Measurements from ENCODE around the gene SEMA6B. TPM values are rescaled to one million over a fixed set of nuclear protein-coding genes. Genes with fewer than 3 reads are reported as not detected.

SEMA6B gene
- total RNA-seq, 1 experiment from 2014 or later: 5.7 TPM

GRCh38 chr19:4556597-4557127, 2.8 kb downstream of the SEMA6B start:
- POLR2A ChIA-PET: no interaction called here
- ATAC-seq: peak; percentile 81

DNA sequence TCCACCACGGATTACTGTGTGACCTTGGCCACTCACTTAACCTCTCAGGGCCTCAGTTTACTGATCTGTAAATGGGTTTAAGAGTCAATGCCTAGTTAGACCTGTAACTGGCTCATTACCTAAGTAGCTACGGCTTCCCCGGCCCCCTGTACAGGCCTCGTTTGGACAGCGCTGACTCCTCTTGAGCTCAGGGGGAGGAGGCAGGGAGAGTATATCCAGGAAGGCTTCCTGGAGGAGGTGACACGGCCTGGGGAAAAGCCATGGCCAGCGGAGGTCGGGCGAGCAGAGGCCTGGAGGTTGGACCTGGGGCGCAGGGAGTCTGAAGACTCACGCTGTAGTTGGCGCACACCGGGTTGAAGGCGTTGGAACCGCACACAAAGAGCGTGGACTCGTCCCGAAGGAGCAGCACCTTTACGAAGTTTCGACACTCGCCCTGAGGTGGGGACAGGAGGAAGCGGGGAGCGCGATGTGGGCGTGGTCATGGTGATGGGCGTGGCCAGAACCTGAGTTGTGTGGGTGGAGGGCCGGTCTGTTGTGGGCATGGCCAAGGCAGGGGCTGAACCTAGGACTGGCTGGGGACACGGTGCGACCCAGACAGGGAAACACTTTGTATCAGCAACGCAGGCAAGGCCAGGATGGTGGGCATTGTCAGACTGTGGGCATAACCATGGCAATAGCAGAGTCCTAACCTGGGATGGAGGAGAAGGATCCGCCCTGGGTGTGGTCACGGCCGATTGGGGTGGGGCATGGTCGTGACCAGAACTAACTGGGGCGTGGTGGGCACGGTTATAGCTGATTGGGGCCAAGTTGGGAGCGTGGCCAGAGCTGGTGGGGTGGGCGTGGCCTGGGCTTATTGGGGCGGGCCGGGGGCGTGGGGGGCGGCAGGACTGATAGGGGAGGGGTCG, 3.6 kb downstream of the SEMA6B start:
- Histone ChIP-seq H3K27ac (ENCODE audit: low read length) (no peak overlapping the region), H3K27me3 (ENCODE audit: control insufficient read depth, insufficient read depth, low read length) (no peaks in the 10 kb centered on the region), H3K36me3 (ENCODE audit: control insufficient read depth, insufficient read depth, low read length) (no peaks in the 10 kb centered on the region), H3K9me3 (ENCODE audit: control insufficient read depth, insufficient read depth, low read depth, low read length) (no peaks in the 10 kb centered on the region), H3K4me3 (ENCODE audit: low read depth in 2 of 2, low read length in 2 of 2) (peak overlapping the region in 1 of 2 experiments; percentile 23; a peak in 2 of 4 replicates), H3K4me1 (ENCODE audit: control insufficient read depth, insufficient read depth, low read length) (no peaks in the 10 kb centered on the region; the same call in 1 of the 2 replicates)
- in situ Hi-C loops (cut with HindIII; ENCODE audit: low pct_unique_long_range_greater_than_20kb, low sequenced_read_pairs) (no loop called here), intact Hi-C loops (cut with micrococcal nuclease; ENCODE audit: unreplicated experiment) (no loop called here)
- no peak for DNase-seq (ENCODE audit: low read depth, low spot score)
- no TSS peak for BruUV-seq (replicated peaks)
- TF ChIP-seq POLR2AphosphoS5 (IDR thresholded peaks at IDR 0.05; ENCODE audit: low read depth, low read length) (no peak), CTCF (IDR thresholded peaks at IDR 0.05) (no peak), SIN3A (IDR thresholded peaks at IDR 0.05; ENCODE audit: borderline replicate concordance, insufficient read depth, low read depth, low read length) (no peak)
- TF ChIP-seq, protein P1, sequence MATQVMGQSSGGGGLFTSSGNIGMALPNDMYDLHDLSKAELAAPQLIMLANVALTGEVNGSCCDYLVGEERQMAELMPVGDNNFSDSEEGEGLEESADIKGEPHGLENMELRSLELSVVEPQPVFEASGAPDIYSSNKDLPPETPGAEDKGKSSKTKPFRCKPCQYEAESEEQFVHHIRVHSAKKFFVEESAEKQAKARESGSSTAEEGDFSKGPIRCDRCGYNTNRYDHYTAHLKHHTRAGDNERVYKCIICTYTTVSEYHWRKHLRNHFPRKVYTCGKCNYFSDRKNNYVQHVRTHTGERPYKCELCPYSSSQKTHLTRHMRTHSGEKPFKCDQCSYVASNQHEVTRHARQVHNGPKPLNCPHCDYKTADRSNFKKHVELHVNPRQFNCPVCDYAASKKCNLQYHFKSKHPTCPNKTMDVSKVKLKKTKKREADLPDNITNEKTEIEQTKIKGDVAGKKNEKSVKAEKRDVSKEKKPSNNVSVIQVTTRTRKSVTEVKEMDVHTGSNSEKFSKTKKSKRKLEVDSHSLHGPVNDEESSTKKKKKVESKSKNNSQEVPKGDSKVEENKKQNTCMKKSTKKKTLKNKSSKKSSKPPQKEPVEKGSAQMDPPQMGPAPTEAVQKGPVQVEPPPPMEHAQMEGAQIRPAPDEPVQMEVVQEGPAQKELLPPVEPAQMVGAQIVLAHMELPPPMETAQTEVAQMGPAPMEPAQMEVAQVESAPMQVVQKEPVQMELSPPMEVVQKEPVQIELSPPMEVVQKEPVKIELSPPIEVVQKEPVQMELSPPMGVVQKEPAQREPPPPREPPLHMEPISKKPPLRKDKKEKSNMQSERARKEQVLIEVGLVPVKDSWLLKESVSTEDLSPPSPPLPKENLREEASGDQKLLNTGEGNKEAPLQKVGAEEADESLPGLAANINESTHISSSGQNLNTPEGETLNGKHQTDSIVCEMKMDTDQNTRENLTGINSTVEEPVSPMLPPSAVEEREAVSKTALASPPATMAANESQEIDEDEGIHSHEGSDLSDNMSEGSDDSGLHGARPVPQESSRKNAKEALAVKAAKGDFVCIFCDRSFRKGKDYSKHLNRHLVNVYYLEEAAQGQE (IDR thresholded peaks at IDR 0.05; ENCODE audit: insufficient read depth in 1 of 2, low read depth in 2 of 2, low read length in 1 of 2): no peak
- CTCF ChIA-PET: interaction anchor here (0.6 to 1.0 kb wide), 3 partner anchors 16 to 87 kb away, joined by 3 to 5 read pairs (median 3); no protein-coding TSS in a partner anchor
- POLR2A ChIA-PET: interaction anchor here (0.6 kb wide), 1 partner anchor 570 kb away, joined by 4 read pairs; no protein-coding TSS in a partner anchor
- peak; percentile 84 for ATAC-seq

More at GRCh38 chr19:4556597-4557127, 2.8 kb downstream of the SEMA6B start:
- TF ChIP-seq CTCF (IDR thresholded peaks at IDR 0.05) (no peak), POLR2AphosphoS5 (IDR thresholded peaks at IDR 0.05; ENCODE audit: low read depth, low read length) (no peak), TCF7L2 (IDR thresholded peaks at IDR 0.05; ENCODE audit: low read depth, low read length) (no peak), SIN3A (IDR thresholded peaks at IDR 0.05; ENCODE audit: borderline replicate concordance, insufficient read depth, low read depth, low read length) (no peak)
- TF ChIP-seq, protein P1 (IDR thresholded peaks at IDR 0.05; ENCODE audit: insufficient read depth in 1 of 2, low read depth in 2 of 2, low read length in 1 of 2): no peak
- Histone ChIP-seq H3K9me3 (ENCODE audit: control insufficient read depth, insufficient read depth, low read depth, low read length) (no peaks in the 10 kb centered on the region), H3K4me3 (ENCODE audit: low read depth in 2 of 2, low read length in 2 of 2) (0 out of 4 replicates have a peak overlapping the region, but pooled peaks of 1 of the 2 experiments have one; percentile 23), H3K27me3 (ENCODE audit: control insufficient read depth, insufficient read depth, low read length) (no peaks in the 10 kb centered on the region), H3K36me3 (ENCODE audit: control insufficient read depth, insufficient read depth, low read length) (no peaks in the 10 kb centered on the region), H3K27ac (ENCODE audit: low read length) (no peak overlapping the region), H3K4me1 (ENCODE audit: control insufficient read depth, insufficient read depth, low read length) (no peaks in the 10 kb centered on the region; the same call in 1 of the 2 replicates)
- DNase-seq (ENCODE audit: low read depth, low spot score): no peak
- no TSS peak for BruUV-seq (replicated peaks)
- CTCF ChIA-PET: interaction anchor here (0.6 to 1.0 kb wide), 3 partner anchors 15 to 86 kb away, joined by 3 to 5 read pairs (median 3); no protein-coding TSS in a partner anchor
- intact Hi-C loops (cut with micrococcal nuclease; ENCODE audit: unreplicated experiment): no loop called here
- in situ Hi-C loops (cut with HindIII; ENCODE audit: low pct_unique_long_range_greater_than_20kb, low sequenced_read_pairs): no loop called here

Measured in Panc1 (cell line).